ENCODE data around the gene PLEKHG4.
A peak's percentile ranks its signal among the peaks of the same experiment; 100 is the strongest.

The PLEKHG4 gene

GRCh38 chr16:67284699-67285646, 5.6 kb downstream of the PLEKHG4 start:
- TF ChIP-seq CTCF (IDR thresholded peaks at IDR 0.05; ENCODE audit: low read depth, low read length) = peak; percentile 35
- no peak overlapping the region for H3K4me3 ChIP-seq (ENCODE audit: low read depth, low read length)

DNA sequence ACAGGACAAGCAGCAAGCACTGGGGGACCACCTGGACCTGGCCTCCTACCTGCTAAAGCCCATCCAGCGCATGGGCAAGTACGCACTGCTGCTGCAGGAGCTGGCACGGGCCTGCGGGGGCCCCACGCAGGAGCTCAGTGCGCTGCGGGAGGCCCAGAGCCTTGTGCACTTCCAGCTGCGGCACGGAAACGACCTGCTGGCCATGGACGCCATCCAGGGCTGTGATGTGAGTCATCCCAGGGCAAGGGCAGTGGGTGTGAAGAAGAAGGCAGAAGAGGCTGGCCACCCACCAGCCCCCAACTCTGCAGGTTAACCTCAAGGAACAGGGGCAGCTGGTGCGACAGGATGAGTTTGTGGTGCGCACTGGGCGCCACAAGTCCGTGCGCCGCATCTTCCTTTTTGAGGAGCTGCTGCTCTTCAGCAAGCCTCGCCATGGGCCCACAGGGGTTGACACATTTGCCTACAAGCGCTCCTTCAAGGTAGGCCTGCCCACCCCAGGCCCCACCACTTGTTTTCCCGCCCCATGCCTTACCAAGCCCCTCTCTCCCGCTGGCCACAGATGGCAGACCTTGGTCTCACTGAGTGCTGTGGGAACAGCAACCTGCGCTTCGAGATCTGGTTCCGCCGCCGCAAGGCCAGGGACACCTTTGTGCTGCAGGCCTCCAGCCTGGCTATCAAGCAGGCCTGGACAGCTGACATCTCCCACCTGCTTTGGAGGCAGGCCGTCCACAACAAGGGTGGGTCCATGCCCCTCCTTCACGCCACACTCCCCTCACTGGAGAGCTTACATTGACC, 7.3 kb downstream of the PLEKHG4 start:
- H3K4me3 ChIP-seq (ENCODE audit: low read depth, low read length) = no peak overlapping the region
- TF ChIP-seq CTCF (IDR thresholded peaks at IDR 0.05; ENCODE audit: low read depth, low read length) = no peak

- no peak overlapping the region for H3K4me3 ChIP-seq (ENCODE audit: low read depth, low read length)
- no peak for TF ChIP-seq CTCF (IDR thresholded peaks at IDR 0.05; ENCODE audit: low read depth, low read length)
Observed at GRCh38 chr16:67287960-67288359, 8.6 kb downstream of the PLEKHG4 start.

GRCh38 chr16:67291461-67291860, 12.1 kb downstream of the PLEKHG4 start:
- TF ChIP-seq CTCF (IDR thresholded peaks at IDR 0.05; ENCODE audit: low read depth, low read length) = no peak
- H3K4me3 ChIP-seq (ENCODE audit: low read depth, low read length) = no peak overlapping the region

DNA sequence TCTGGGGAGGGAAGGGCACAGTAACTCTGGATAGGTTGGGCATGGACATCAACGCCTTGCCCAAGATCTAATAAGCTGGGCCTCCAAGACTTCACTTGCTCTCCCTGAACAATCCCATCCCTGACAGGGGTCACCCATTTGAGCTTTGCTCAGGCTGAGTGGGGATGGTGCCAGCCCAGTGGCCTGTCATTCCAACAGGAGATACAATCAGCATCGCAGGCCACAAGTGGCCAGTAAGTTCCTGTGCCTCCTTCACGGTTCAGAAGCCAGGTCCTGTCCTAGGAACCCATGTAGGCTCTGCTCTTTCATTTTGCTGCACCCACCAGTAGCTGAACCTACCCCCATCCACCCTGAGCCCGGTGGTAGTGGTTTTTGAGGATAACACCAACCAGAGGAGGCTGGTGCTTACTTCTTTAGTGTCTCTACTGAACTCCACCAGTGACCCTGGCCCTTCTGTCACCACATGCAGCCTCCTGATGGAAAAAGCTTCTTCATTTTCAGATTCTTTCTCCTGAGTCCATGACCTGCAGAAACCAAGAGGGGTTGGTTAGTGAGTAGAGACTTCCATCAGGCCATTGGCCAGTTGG, 14.9 kb downstream of the PLEKHG4 start:
- no peak overlapping the region for H3K4me3 ChIP-seq (ENCODE audit: low read depth, low read length)
- TF ChIP-seq CTCF (IDR thresholded peaks at IDR 0.05; ENCODE audit: low read depth, low read length) = no peak

DNA sequence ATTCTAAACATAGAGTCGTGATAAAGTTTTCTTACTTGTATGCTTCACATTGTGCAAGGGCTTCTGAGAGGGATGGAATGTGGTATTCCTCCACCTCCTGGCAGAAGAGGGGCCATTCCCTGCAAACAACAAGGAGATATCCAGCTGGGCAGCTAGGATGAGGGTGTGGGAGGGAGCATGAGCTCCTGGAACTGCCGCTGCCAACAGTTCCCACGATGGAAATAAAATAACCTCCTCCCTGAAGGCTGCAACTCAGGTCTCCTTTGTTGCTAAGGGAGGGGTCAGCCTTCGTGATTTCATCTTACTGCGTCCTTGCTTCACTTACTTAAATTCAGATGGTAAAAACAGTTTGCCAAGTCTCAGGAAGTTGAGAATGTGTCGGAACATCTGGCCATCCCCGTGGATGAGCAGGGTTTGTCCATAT, 15.6 kb downstream of the PLEKHG4 start:
- no peak for TF ChIP-seq CTCF (IDR thresholded peaks at IDR 0.05; ENCODE audit: low read depth, low read length)

More for the DNA sequence above, 15.6 kb downstream of the PLEKHG4 start:
- H3K4me3 ChIP-seq (ENCODE audit: low read depth, low read length) = no peak overlapping the region
